Mammary epithelial cell (primary cell): Measurements from ENCODE around the gene SHD.

Experiments used
- EZH2 ChIP-seq: IDR thresholded peaks from 2 replicates; pipeline ENCODE4 v1.6.1; 2012; ENCODE audit warnings: low read length, inconsistent platforms, borderline replicate concordance
- TF ChIP-seq, protein P1 (sequence below), 2 donors: IDR thresholded peaks in 1 of 2; conservative IDR thresholded peaks in 1 of 2; 2 replicates each; pipeline ENCODE4 v1.5.1; 2011 to 2012; ENCODE audit warnings: inconsistent platforms in 2 of 2, low read length in 2 of 2, mild to moderate bottlenecking in 2 of 2, control low read depth in 1 of 2, low read depth in 1 of 2; ENCODE audit not compliant: insufficient read depth in 1 of 2; ENCODE audit errors: extremely low read depth in 1 of 2

DNA sequence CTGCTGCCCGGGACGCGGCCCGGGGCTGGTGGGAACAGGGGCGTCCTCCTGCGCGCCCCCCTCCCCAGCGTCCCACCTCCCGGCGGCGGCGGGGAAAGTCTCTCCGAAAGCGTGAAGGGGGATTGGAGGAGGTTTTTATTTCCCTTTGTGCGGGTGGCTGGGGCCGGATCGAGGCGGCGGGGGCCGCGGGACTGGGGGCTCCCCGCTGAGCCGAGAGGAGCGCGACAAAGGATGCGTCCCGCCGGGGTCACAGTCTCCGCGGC is 132 bp downstream of the SHD start:
- TF ChIP-seq, protein P1, sequence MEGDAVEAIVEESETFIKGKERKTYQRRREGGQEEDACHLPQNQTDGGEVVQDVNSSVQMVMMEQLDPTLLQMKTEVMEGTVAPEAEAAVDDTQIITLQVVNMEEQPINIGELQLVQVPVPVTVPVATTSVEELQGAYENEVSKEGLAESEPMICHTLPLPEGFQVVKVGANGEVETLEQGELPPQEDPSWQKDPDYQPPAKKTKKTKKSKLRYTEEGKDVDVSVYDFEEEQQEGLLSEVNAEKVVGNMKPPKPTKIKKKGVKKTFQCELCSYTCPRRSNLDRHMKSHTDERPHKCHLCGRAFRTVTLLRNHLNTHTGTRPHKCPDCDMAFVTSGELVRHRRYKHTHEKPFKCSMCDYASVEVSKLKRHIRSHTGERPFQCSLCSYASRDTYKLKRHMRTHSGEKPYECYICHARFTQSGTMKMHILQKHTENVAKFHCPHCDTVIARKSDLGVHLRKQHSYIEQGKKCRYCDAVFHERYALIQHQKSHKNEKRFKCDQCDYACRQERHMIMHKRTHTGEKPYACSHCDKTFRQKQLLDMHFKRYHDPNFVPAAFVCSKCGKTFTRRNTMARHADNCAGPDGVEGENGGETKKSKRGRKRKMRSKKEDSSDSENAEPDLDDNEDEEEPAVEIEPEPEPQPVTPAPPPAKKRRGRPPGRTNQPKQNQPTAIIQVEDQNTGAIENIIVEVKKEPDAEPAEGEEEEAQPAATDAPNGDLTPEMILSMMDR (conservative IDR thresholded peaks at IDR 0.05 in 1 of 2, IDR thresholded peaks at IDR 0.05 in 1 of 2; ENCODE audit: extremely low read depth in 1 of 2, insufficient read depth in 1 of 2, low read depth in 1 of 2, low read length in 2 of 2): no peak
- no peak for TF ChIP-seq EZH2
